Neural progenitor cell (in vitro differentiated cells): ENCODE measurements around the gene C6orf89.
"Not testable (repeated sequence)": the region's sequence is repeated elsewhere in the genome, so short reads cannot be mapped to it uniquely, and the experiment has no call there.

Experiments used
- CTCF ChIP-seq: fragments of 200-600 bp; sonication (generic); IDR thresholded peaks from 2 replicates; pipeline ENCODE4 v1.5.1; 2017; ENCODE audit warnings: antibody characterized with exemption, mild to moderate bottlenecking
- EZH2phosphoT487 ChIP-seq: fragments of 200-600 bp; sonication (generic); IDR thresholded peaks from 2 replicates; pipeline ENCODE4 v1.6.1; 2017; ENCODE audit warnings: antibody characterized with exemption

GRCh38 chr6:36891153-36891552 is 5.4 kb downstream of the C6orf89 start:
- TF ChIP-seq CTCF, EZH2phosphoT487: not testable (repeated sequence)
